B cell (primary cell): ENCODE measurements around the gene CAB39L. TPM values are rescaled to one million over a fixed set of nuclear protein-coding genes. Genes with fewer than 3 reads are reported as not detected.

ENCODE experiments used
- ATAC-seq: fragments of 200-7000 bp; cut with Tn5 transposase; one replicate; pipeline ENCODE4 v1.10.0; 2021; ENCODE audit warnings: low read depth, mild to moderate bottlenecking, moderate number of reproducible peaks, moderate library complexity
- CTCF ChIA-PET: fragments of 350-600 bp; sonication (Branson Sonifier 250); formaldehyde crosslinking; loops from one replicate; lab custom pipeline; 2021; ENCODE audit warnings: antibody characterized with exemption, inconsistent platforms; lab: Charles Lee
- POLR2A ChIA-PET: fragments of 350-600 bp; sonication (Branson Sonifier 250); formaldehyde crosslinking; loops from one replicate; lab custom pipeline; 2021; ENCODE audit warnings: antibody characterized with exemption; lab: Charles Lee
- DNase-seq: peaks from one replicate; pipeline ENCODE4 v3.0.0; 2013
- H2AFZ ChIP-seq: 2 replicates; pipeline ENCODE4 v1.6.1; 2012; ENCODE audit warnings: mild to moderate bottlenecking, low read depth, low read length; ENCODE audit not compliant: insufficient read depth, poor library complexity, severe bottlenecking
- H3K27ac ChIP-seq, 2 donors: 1 replicate in 1 of 2; 2 replicates in 1 of 2; pipeline ENCODE4 v1.5.1; 2012 to 2013; ENCODE audit warnings: low read length in 2 of 2, mild to moderate bottlenecking in 2 of 2, moderate library complexity in 1 of 2
- H3K27me3 ChIP-seq, 4 experiments: fragments of 200-600 bp in 1 of 4; sonication (generic) in 1 of 4; replicated peaks in 1 of 4; 1 replicate in 2 of 4; 2 replicates in 2 of 4; pipeline versions ENCODE4 v1.6.1 to v1.7.0; 2013 to 2016; ENCODE audit warnings: low read length in 3 of 4, mild to moderate bottlenecking in 2 of 4, mixed read lengths in 1 of 4, moderate library complexity in 1 of 4; ENCODE audit not compliant: insufficient read depth in 4 of 4, control insufficient read depth in 3 of 4; ENCODE audit errors: control extremely low read depth in 1 of 4
- H3K36me3 ChIP-seq, 2 experiments: replicated peaks in 1 of 2; 1 replicate in 1 of 2; 2 replicates in 1 of 2; pipeline versions ENCODE4 v1.6.1 to v1.7.1; 2013; ENCODE audit warnings: low read length in 1 of 2; ENCODE audit not compliant: insufficient read depth in 2 of 2, control insufficient read depth in 1 of 2; ENCODE audit errors: control extremely low read depth in 1 of 2, extremely low read depth in 1 of 2
- H3K4me1 ChIP-seq, 2 donors: fragments of 200-600 bp in 1 of 2; sonication (generic) in 1 of 2; 1 replicate in 1 of 2; 2 replicates in 1 of 2; pipeline versions ENCODE4 v1.5.1 to v1.6.1; 2013 to 2017; ENCODE audit warnings: low read length in 2 of 2; ENCODE audit not compliant: control insufficient read depth in 2 of 2, insufficient read depth in 2 of 2
- H3K4me2 ChIP-seq: replicated peaks from 2 replicates; pipeline ENCODE3; 2012; ENCODE audit warnings: mild to moderate bottlenecking, low read depth, low read length; ENCODE audit not compliant: poor library complexity, severe bottlenecking
- H3K4me3 ChIP-seq, 5 experiments: fragments of 200-600 bp in 1 of 5; sonication (generic) in 1 of 5; 1 replicate in 3 of 5; 2 replicates in 2 of 5; pipeline versions ENCODE4 v1.5.1 to v1.7.0; 2011 to 2016; ENCODE audit warnings: low read length in 4 of 5, mild to moderate bottlenecking in 4 of 5, low read depth in 2 of 5, control low read depth in 1 of 5, moderate library complexity in 1 of 5; ENCODE audit not compliant: insufficient read depth in 1 of 5; ENCODE audit errors: control extremely low read depth in 1 of 5, extremely low read depth in 1 of 5
- H3K79me2 ChIP-seq: fragments of 200-600 bp; sonication (generic); one replicate; pipeline ENCODE4 v1.6.0; 2016; ENCODE audit warnings: low read length; ENCODE audit not compliant: control insufficient read depth, insufficient read depth
- H3K9ac ChIP-seq: fragments of 200-600 bp; sonication (generic); 2 replicates; pipeline ENCODE4 v1.6.1; 2017; ENCODE audit warnings: mild to moderate bottlenecking, low read length, moderate library complexity
- H3K9me3 ChIP-seq, 3 donors: one replicate each; pipeline versions ENCODE4 v1.6.1 to v1.7.1; 2013; ENCODE audit warnings: low read length in 2 of 3; ENCODE audit not compliant: control insufficient read depth in 2 of 3, insufficient read depth in 1 of 3; ENCODE audit errors: control extremely low read depth in 1 of 3
- H4K20me1 ChIP-seq: 2 replicates; pipeline ENCODE4 v1.6.0; 2012; ENCODE audit warnings: mild to moderate bottlenecking, low read length; ENCODE audit not compliant: insufficient read depth, control insufficient read depth, poor library complexity, severe bottlenecking
- H3K27ac Mint-ChIP-seq: one replicate; pipeline ENCODE4 v1.8.0; 2021; ENCODE audit warnings: mixed read lengths
- H3K27me3 Mint-ChIP-seq: one replicate; pipeline ENCODE4 v1.8.0; 2021; ENCODE audit warnings: mixed read lengths
- H3K4me1 Mint-ChIP-seq: one replicate; pipeline ENCODE4 v1.8.0; 2021; ENCODE audit warnings: mixed read lengths
- H3K4me3 Mint-ChIP-seq: one replicate; pipeline ENCODE4 v1.8.0; 2021; ENCODE audit warnings: mixed read lengths
- H3K9me3 Mint-ChIP-seq: one replicate; pipeline ENCODE4 v1.8.0; 2022; ENCODE audit warnings: mixed read lengths; ENCODE audit not compliant: insufficient read depth
- CTCF ChIP-seq: fragments of 200-600 bp; IDR thresholded peaks from one replicate; pipeline ENCODE4 v1.8.0; 2022; ENCODE audit warnings: antibody characterized with exemption, mild to moderate bottlenecking
- EZH2 ChIP-seq: IDR thresholded peaks from 2 replicates; pipeline ENCODE4 v1.6.1; 2012; ENCODE audit warnings: borderline replicate concordance, low read depth, mild to moderate bottlenecking, moderate library complexity, low read length; ENCODE audit not compliant: insufficient read depth, poor library complexity, severe bottlenecking
- WGBS: methylation state at CpG from one replicate; pipeline ENCODE4 v1.1.5; 2013; ENCODE audit warnings: missing lambda C conversion rate; ENCODE audit not compliant: insufficient coverage; 5-methylcytosine and 5-hydroxymethylcytosine counted together
- intact Hi-C: fragments of 100-400 bp; cut with micrococcal nuclease; formaldehyde crosslinking; loops from one replicate; pipeline ENCODE4 v1.10.0; 2022
- polyA plus RNA-seq: library from polyadenylated mRNA; depleted of rRNA; stranded (reverse); fragments of >200 nt; gene quantifications from 2 replicates; pipeline ENCODE4 v1.2.3, GENCODE V29; 2012
- total RNA-seq, 2 donors: library from RNA; stranded (reverse); fragments of 120-200 nt in 1 of 2; gene quantifications; 1 replicate in 1 of 2; 2 replicates in 1 of 2; pipeline versions ENCODE4 v1.2.3 to v1.2.4, GENCODE V29; 2013 to 2022

The CAB39L gene
- total and polyA plus RNA-seq, 2 donors (not counting 1 experiment from before 2014, with no cell fraction given), result 1.5 to 9.6 TPM

GRCh38 chr13:49304763-49305700 lies 138.8 kb downstream of the CAB39L start:
- WGBS, result 97% methylated on average over 21 of the region's 25 CpGs
- H3K27ac Mint-ChIP-seq, result peak overlapping the region; percentile 4
- no peak overlapping the region for H3K27ac ChIP-seq

More at GRCh38 chr13:49304763-49305700, 138.8 kb downstream of the CAB39L start:
- TF ChIP-seq CTCF (no peak), EZH2 (no peak)
- no peaks in the 10 kb centered on the region for H3K79me2 ChIP-seq
- no peak overlapping the region for H3K4me2 ChIP-seq
- intact Hi-C loops, result no loop called here
- H3K9me3 ChIP-seq, result no peaks in the 10 kb centered on the region
- Mint-ChIP-seq H3K4me3 (no peak overlapping the region), H3K27me3 (no peaks in the 10 kb centered on the region), H3K9me3 (no peaks in the 10 kb centered on the region), H3K4me1 (peaks cover 34% of the 10 kb centered on the region)
- ChIA-PET CTCF (interaction anchor here (0.5 kb wide), 2 partner anchors 171 to 1764 kb away, joined by 3 read pairs; no protein-coding TSS in a partner anchor), POLR2A (no interaction called here)
- H3K9ac ChIP-seq, result no peak overlapping the region
- DNase-seq (no peak), ATAC-seq (no peak)
- no peaks in the 10 kb centered on the region for H4K20me1 ChIP-seq
- H3K4me1 ChIP-seq, result peaks cover 4 to 22% of the 10 kb centered on the region in 2 donors
- no peak overlapping the region for H2AFZ ChIP-seq
- H3K4me3 ChIP-seq, result no peak overlapping the region
- no peaks in the 10 kb centered on the region for H3K36me3 ChIP-seq
- H3K27me3 ChIP-seq, result no peaks in the 10 kb centered on the region
